RWPE2 (cell line): ENCODE measurements around the gene FNIP1.

Source experiments
- ATAC-seq: fragments of 200-7000 bp; cut with Tn5 transposase; 3 replicates; pipeline ENCODE4 v1.9.1; 2021; ENCODE audit warnings: low read depth
- DNase-seq: peaks from one replicate; pipeline ENCODE4 v3.0.0-alpha.2; 2020; ENCODE audit warnings: low spot score
- H3K27ac ChIP-seq: fragments of 450-650 bp; 2 replicates; pipeline ENCODE4 v1.5.1; 2017; ENCODE audit warnings: mild to moderate bottlenecking; ENCODE audit not compliant: poor library complexity, severe bottlenecking
- H3K27me3 ChIP-seq: fragments of 250-450 bp; sonication (Bioruptor Pico); 2 replicates; pipeline ENCODE4 v1.5.1; 2021; ENCODE audit warnings: mild to moderate bottlenecking, moderate library complexity; ENCODE audit not compliant: insufficient read depth, poor library complexity, severe bottlenecking
- H3K36me3 ChIP-seq: fragments of 250-450 bp; sonication (Bioruptor Pico); 2 replicates; pipeline ENCODE4 v1.5.1; 2020; ENCODE audit warnings: low read depth, mild to moderate bottlenecking, moderate library complexity
- H3K4me1 ChIP-seq: fragments of 250-450 bp; sonication (Bioruptor Pico); 2 replicates; pipeline ENCODE4 v1.5.1; 2021; ENCODE audit warnings: mild to moderate bottlenecking, moderate library complexity; ENCODE audit not compliant: insufficient read depth, poor library complexity, severe bottlenecking
- H3K4me3 ChIP-seq: fragments of 250-450 bp; sonication (Bioruptor Pico); 2 replicates; pipeline ENCODE4 v1.5.1; 2021; ENCODE audit warnings: mild to moderate bottlenecking, moderate library complexity; ENCODE audit not compliant: severe bottlenecking
- H3K9me3 ChIP-seq: fragments of 250-450 bp; sonication (Bioruptor Pico); 2 replicates; pipeline ENCODE4 v1.5.1; 2021; ENCODE audit warnings: mild to moderate bottlenecking, moderate library complexity; ENCODE audit not compliant: severe bottlenecking
- CTCF ChIP-seq: fragments of 450-650 bp; IDR thresholded peaks from one replicate; pipeline ENCODE4 v1.5.1; 2017; ENCODE audit warnings: mild to moderate bottlenecking, moderate library complexity; ENCODE audit not compliant: poor library complexity, severe bottlenecking

The FNIP1 gene

DNA sequence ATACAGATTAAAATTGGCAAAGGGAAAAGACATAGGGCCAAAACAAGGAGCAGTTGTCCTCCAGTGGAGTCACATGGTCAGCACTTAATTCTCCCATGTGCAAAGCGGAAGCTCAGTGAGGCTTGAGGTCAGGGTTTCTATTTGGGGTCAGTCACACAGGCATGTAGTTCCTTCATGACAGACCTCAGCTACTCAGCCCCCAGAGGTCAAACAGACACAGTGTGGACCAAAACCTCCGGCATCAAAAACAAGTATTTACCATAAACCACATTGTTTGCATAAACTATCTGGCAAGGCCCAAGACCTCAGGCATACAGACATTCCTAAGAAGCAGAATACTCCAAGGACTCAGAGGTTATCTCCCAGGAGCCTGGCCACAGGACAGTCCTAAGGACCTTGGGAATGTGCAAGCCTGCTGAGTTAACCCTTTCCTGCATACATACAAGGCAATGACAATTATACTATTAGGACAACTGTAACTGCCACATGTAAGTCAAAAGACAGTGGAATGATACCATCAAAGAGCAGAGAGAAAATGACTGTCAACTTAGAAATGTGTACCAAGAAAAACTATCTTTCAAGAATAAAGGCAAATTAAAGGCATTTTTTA, 28.7 kb upstream of the FNIP1 start:
- Histone ChIP-seq H3K4me3 (no peak overlapping the region), H3K9me3 (peaks cover 8% of the 10 kb centered on the region), H3K27me3 (no peaks in the 10 kb centered on the region), H3K27ac (no peak overlapping the region), H3K4me1 (no peaks in the 10 kb centered on the region), H3K36me3 (no peaks in the 10 kb centered on the region)
- DNase-seq (no peak), ATAC-seq (no peak)
- TF ChIP-seq CTCF, result no peak

DNA sequence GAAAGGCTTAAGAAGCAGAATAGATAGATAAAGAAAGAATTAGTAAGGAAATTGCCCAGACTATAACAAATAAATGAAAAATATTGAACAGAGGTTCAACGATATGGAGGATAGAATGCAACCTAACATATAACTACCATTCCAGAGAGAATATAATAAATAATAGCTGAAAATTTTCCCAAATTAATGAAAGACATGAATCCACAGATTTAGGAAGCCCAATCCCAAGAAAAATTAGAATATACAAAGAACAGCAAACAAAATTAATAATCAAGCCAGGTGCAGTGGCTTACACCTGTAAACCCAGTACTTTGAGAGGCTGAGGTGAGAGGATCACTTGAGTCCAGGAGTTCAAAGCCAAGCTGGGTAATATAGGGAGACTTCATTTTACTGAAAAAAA, 27.8 kb upstream of the FNIP1 start:
- Histone ChIP-seq H3K9me3 (peaks cover 8% of the 10 kb centered on the region), H3K27me3 (no peaks in the 10 kb centered on the region), H3K36me3 (no peaks in the 10 kb centered on the region), H3K4me1 (no peaks in the 10 kb centered on the region), H3K4me3 (no peak overlapping the region), H3K27ac (no peak overlapping the region)
- no peak for DNase-seq
- no peak for TF ChIP-seq CTCF
- ATAC-seq, result no peak

DNA sequence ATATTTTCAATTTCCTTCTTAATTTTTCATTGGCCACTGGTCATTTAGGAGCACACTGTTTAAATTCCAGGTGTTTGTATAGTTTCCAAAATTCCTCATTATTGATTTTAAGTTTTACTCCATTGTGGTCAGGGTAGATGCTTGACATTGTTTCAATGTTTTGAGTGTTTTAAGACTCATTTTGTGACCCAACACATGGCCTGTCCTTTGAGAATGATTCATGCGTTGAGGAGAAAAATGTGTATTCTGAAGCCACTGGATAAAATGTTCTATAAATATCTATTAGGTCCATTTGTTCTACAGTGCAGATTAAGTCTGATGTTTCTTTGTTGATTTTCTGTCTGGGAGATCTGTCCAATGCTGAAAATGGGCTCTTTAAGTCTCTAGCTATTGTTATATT, 24.4 kb upstream of the FNIP1 start:
- Histone ChIP-seq H3K27me3 (no peaks in the 10 kb centered on the region), H3K4me3 (no peak overlapping the region), H3K9me3 (peaks cover 8% of the 10 kb centered on the region), H3K4me1 (no peaks in the 10 kb centered on the region), H3K36me3 (no peaks in the 10 kb centered on the region), H3K27ac (no peak overlapping the region)
- ATAC-seq, result no peak
- no peak for DNase-seq
- no peak for TF ChIP-seq CTCF

DNA sequence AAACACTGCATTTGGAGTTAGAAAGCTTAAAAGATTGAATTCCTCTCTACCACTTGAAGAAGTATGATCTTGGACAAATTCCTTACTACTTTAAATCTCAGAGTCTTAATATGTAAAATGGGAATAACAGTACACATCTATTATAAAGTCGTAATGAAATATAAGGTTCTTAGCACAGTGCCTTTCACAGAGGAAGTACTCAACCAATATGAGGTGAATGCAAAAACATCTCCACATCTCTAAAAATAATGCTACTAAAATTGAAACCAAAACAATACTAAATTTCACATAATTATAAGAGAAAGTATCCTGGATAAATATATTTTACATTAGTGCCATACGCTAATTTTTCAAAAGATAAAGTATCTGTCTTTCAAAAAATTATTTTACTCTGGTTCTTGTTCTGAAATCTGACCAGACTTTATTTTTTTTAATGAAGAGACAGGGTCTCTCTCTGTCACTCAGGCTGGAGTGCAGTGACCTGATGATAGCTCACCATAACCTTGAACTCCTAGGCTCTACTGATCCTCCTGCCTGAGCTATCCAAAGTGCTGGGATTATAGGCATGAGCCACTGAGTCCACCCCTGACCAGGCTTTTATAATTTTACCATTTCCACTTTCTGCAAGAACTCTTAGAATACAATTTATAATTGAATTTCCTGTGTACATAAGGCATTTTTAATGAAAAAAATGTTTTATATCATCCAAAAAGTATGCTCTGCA, 21.3 kb upstream of the FNIP1 start:
- H3K4me1 ChIP-seq, result no peaks in the 10 kb centered on the region
- H3K36me3 ChIP-seq, result no peaks in the 10 kb centered on the region
- no peaks in the 10 kb centered on the region for H3K27me3 ChIP-seq
- DNase-seq (no peak), ATAC-seq (no peak)
- H3K4me3 ChIP-seq, result no peak overlapping the region
- no peaks in the 10 kb centered on the region for H3K9me3 ChIP-seq
- no peak overlapping the region for H3K27ac ChIP-seq
- no peak for TF ChIP-seq CTCF

- DNase-seq (no peak), ATAC-seq (peak; percentile 96)
- no peak overlapping the region for H3K27ac ChIP-seq
- H3K9me3 ChIP-seq, result no peaks in the 10 kb centered on the region
- H3K4me1 ChIP-seq, result no peaks in the 10 kb centered on the region
- H3K27me3 ChIP-seq, result no peaks in the 10 kb centered on the region
- no peak for TF ChIP-seq CTCF
- no peaks in the 10 kb centered on the region for H3K36me3 ChIP-seq
- H3K4me3 ChIP-seq, result no peak overlapping the region
These were observed 18.2 kb upstream of the FNIP1 start for GRCh38 chr5:131814990-131815389.
